Glutamatergic neuron (in vitro differentiated cells): ENCODE results near the gene CIDEC. TPM values are rescaled to one million over a fixed set of nuclear protein-coding genes. Genes with fewer than 3 reads are reported as not detected.
"Not testable (repeated sequence)": the region's sequence is repeated elsewhere in the genome, so short reads cannot be mapped to it uniquely, and the experiment has no call there.

ENCODE experiments used
- DNase-seq: peaks from one replicate; pipeline ENCODE4 v3.0.0; 2022
- H3K27ac Mint-ChIP-seq: one replicate; pipeline ENCODE4 v1.8.0; 2020; ENCODE audit warnings: mild to moderate bottlenecking, mixed read lengths, inconsistent platforms; ENCODE audit not compliant: unreplicated experiment
- H3K27me3 Mint-ChIP-seq: one replicate; pipeline ENCODE4 v1.8.0; 2020; ENCODE audit warnings: mild to moderate bottlenecking, moderate library complexity, mixed read lengths, inconsistent platforms; ENCODE audit not compliant: unreplicated experiment
- H3K36me3 Mint-ChIP-seq: one replicate; pipeline ENCODE4 v1.8.0; 2020; ENCODE audit warnings: mild to moderate bottlenecking, mixed read lengths, inconsistent platforms; ENCODE audit not compliant: unreplicated experiment
- H3K4me1 Mint-ChIP-seq: one replicate; pipeline ENCODE4 v1.8.0; 2020; ENCODE audit warnings: mild to moderate bottlenecking, low read depth, mixed read lengths, inconsistent platforms; ENCODE audit not compliant: unreplicated experiment
- H3K4me3 Mint-ChIP-seq: one replicate; pipeline ENCODE4 v1.8.0; 2020; ENCODE audit warnings: mild to moderate bottlenecking, mixed read lengths, inconsistent platforms; ENCODE audit not compliant: unreplicated experiment
- H3K9me3 Mint-ChIP-seq: one replicate; pipeline ENCODE4 v1.8.0; 2020; ENCODE audit warnings: mild to moderate bottlenecking, moderate library complexity, mixed read lengths, inconsistent platforms; ENCODE audit not compliant: unreplicated experiment
- CTCF ChIP-seq: fragments of 200-600 bp; sonication (generic); IDR thresholded peaks from one replicate; pipeline ENCODE4 v1.5.0; 2021; ENCODE audit not compliant: partially characterized antibody, unreplicated experiment
- total RNA-seq: library from RNA; stranded (reverse); fragmentation: NEBNext Ultra II Directional; extraction: Animal tissue kit (Norgen Biotek cat#: 25700); gene quantifications from one replicate; pipeline ENCODE4 v1.2.1, GENCODE V29; 2021; ENCODE audit not compliant: unreplicated experiment

Gene CIDEC
- total RNA-seq, 1 donor from 2014 or later, result not detected

- H3K27ac Mint-ChIP-seq, result no peak overlapping the region
- no peak for TF ChIP-seq CTCF
- no peak overlapping the region for H3K4me3 Mint-ChIP-seq
- no peaks in the 10 kb centered on the region for H3K4me1 Mint-ChIP-seq
- DNase-seq, result no peak
- no peaks in the 10 kb centered on the region for H3K36me3 Mint-ChIP-seq
- no peaks in the 10 kb centered on the region for H3K27me3 Mint-ChIP-seq
- H3K9me3 Mint-ChIP-seq, result no peaks in the 10 kb centered on the region
These were observed 1.4 kb downstream of the CIDEC start for GRCh38 chr3:9878700-9879099.

- TF ChIP-seq CTCF, result no peak
- Mint-ChIP-seq H3K27me3 (no peaks in the 10 kb centered on the region), H3K27ac (no peak overlapping the region), H3K4me3 (no peak overlapping the region), H3K36me3 (no peaks in the 10 kb centered on the region), H3K4me1 (no peaks in the 10 kb centered on the region), H3K9me3 (no peaks in the 10 kb centered on the region)
- DNase-seq, result no peak
These were observed 3.1 kb downstream of the CIDEC start for GRCh38 chr3:9876991-9877390.

GRCh38 chr3:9876255-9876654, 3.8 kb downstream of the CIDEC start:
- H3K36me3 Mint-ChIP-seq, H3K4me3 Mint-ChIP-seq: not testable (repeated sequence)

GRCh38 chr3:9875448-9875847, 4.6 kb downstream of the CIDEC start:
- H3K4me3 Mint-ChIP-seq, result no peak overlapping the region
- H3K27me3 Mint-ChIP-seq, result no peaks in the 10 kb centered on the region
- H3K27ac Mint-ChIP-seq, result no peak overlapping the region
- TF ChIP-seq CTCF, result no peak
- H3K4me1 Mint-ChIP-seq, result no peaks in the 10 kb centered on the region
- H3K9me3 Mint-ChIP-seq, result no peaks in the 10 kb centered on the region
- no peaks in the 10 kb centered on the region for H3K36me3 Mint-ChIP-seq
- no peak for DNase-seq

More at GRCh38 chr3:9876255-9876654, 3.8 kb downstream of the CIDEC start:
- DNase-seq, H3K27me3 Mint-ChIP-seq, H3K27ac Mint-ChIP-seq, H3K4me1 Mint-ChIP-seq, H3K9me3 Mint-ChIP-seq: not testable (repeated sequence)

GRCh38 chr3:9872067-9872466, 8.0 kb downstream of the CIDEC start:
- DNase-seq, H3K27me3 Mint-ChIP-seq, H3K4me1 Mint-ChIP-seq, H3K9me3 Mint-ChIP-seq, H3K27ac Mint-ChIP-seq, H3K4me3 Mint-ChIP-seq, H3K36me3 Mint-ChIP-seq: not testable (repeated sequence)

- H3K9me3 Mint-ChIP-seq, result no peaks in the 10 kb centered on the region
- H3K4me1 Mint-ChIP-seq, result no peaks in the 10 kb centered on the region
- no peak for TF ChIP-seq CTCF
- DNase-seq, result no peak
- no peak overlapping the region for H3K4me3 Mint-ChIP-seq
- H3K36me3 Mint-ChIP-seq, result no peaks in the 10 kb centered on the region
- H3K27ac Mint-ChIP-seq, result no peak overlapping the region
- H3K27me3 Mint-ChIP-seq, result peaks cover 2% of the 10 kb centered on the region
These were observed 9.1 kb downstream of the CIDEC start for GRCh38 chr3:9870978-9871377.
